ENCODE results near the gene IGFLR1.
"Not testable (repeated sequence)": the region's sequence is repeated elsewhere in the genome, so short reads cannot be mapped to it uniquely, and the experiment has no call there.

IGFLR1 gene

GRCh38 chr19:35704218-35704617 is 38.0 kb downstream of the IGFLR1 start, which contains the start of gene ZBTB32:
TSS of gene ZBTB32 (plus strand) at chr19:35704558. CDS start at chr19:35714627, 10,069 bp downstream.
- peak; percentile 42 to 60 (median 52) for DNase-seq

GRCh38 chr19:35703343-35703742 is 38.9 kb downstream of the IGFLR1 start:
- no peak for DNase-seq

- DNase-seq: peak; percentile 96 to 98 (median 98)
Observed at GRCh38 chr19:35702223-35703012, 39.8 kb downstream of the IGFLR1 start.

- DNase-seq: no peak
Observed at GRCh38 chr19:35696835-35697234, 45.4 kb downstream of the IGFLR1 start.

- DNase-seq: no peak
Observed at GRCh38 chr19:35695895-35696422, 46.3 kb downstream of the IGFLR1 start.

GRCh38 chr19:35693835-35694599 is 48.2 kb downstream of the IGFLR1 start:
- DNase-seq: peak; percentile 90 to 93 (median 92)

GRCh38 chr19:35693422-35693821 is 48.8 kb downstream of the IGFLR1 start:
- no peak for DNase-seq

GRCh38 chr19:35692010-35692409 is 50.2 kb downstream of the IGFLR1 start:
- DNase-seq: no peak

GRCh38 chr19:35691106-35691505 is 51.1 kb downstream of the IGFLR1 start:
- DNase-seq: not testable (repeated sequence)

- no peak for DNase-seq
Observed at GRCh38 chr19:35689836-35690235, 52.4 kb downstream of the IGFLR1 start.
